HG02610 (cell line): ENCODE data around the gene SCUBE2.
"Not testable (repeated sequence)": the region's sequence is repeated elsewhere in the genome, so short reads cannot be mapped to it uniquely, and the experiment has no call there.

Source experiments
- ATAC-seq: cut with Tn5 transposase; IDR thresholded peaks from one replicate; pipeline ENCODE4 v1.9.1; 2021; ENCODE audit warnings: mild to moderate bottlenecking, moderate library complexity; ENCODE audit not compliant: unreplicated experiment

SCUBE2 gene

DNA sequence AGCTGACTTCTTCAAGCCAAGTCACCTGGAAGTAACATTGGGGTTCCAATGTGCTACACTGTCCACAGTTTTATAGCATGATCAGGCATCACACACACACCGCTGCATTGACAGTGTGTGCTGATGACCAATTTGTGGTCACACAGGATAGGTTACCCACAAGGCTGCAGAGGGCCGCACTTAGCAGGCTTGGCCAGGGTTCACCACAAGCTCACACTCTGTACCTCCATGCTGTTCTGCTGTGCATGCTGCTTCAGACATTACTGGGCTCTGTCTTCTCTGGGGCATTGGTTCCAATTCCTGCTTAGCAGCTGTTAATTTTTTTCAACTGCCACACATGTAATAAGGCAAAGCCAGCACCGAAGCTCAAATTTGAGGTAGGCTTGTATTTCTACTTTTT, 76.6 kb downstream of the SCUBE2 start:
- ATAC-seq = no peak

DNA sequence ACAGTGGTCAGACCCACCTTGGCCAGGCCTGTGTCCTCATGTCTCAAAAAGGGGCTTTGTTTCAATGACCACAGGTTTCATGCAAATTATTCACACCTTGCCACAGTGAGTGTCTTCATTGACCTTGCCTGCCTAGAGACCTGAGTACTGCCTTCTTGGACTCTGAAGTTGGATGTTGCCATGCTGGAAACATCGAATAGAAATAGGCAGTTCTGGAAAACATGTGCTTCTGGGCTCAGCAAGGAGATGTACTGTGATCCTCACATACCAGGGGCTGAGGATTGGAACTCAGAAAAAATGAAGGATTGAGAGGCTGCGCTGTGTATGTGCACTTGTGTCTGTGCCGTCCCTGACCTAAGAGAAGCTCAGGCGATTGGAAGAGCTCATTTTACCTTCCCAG, 78.0 kb downstream of the SCUBE2 start:
- ATAC-seq = no peak

GRCh38 chr11:9009538-9009937, 81.9 kb downstream of the SCUBE2 start:
- not testable (repeated sequence) for ATAC-seq

- no peak for ATAC-seq
Measured at GRCh38 chr11:9008661-9009060, 82.7 kb downstream of the SCUBE2 start.

DNA sequence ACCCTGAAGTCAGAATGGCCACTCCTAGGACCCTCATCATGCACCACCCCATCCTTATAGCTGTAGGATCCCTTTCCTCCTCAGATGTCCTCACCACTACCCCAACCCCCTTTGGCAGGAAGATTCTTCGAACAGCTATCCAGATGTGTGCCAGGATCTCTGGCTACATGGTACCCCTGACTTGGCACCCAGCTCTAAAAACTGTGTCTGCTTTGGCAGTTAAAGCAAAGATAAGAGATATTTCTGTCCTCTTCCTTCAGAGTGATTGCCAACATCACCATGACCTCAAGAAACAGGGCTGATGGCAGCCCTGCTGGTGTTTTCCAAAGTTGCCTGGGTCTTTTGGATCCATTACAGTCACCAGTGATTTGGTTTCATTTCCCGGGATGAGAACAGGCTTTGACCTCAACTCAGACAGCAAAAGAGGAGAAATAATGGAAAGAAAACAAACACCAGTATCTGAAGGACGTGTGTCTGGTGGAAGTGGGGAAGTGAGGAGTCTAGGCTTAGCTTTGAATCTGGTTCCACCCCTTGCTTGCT, 83.3 kb downstream of the SCUBE2 start:
- no peak for ATAC-seq

DNA sequence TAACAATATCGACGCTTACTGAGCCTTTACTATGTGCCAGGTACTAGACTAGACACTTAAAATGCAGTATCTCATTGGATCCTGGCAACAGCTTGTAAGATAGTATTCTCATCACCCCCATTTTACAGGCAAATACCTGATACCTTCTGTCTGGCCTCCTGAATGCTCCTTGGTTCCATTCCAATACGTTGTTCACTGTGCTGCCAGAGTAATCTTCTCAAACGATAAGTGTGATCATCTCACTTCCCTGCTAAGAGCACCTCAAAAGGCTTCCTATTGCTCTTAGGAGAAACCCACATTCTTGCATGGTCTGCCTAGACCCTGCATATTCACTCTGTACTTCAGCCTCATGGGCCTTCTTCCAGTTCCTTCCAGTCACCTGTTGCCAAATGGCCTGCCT, 86.3 kb downstream of the SCUBE2 start:
- ATAC-seq = no peak

GRCh38 chr11:9004183-9004926, 87.0 kb downstream of the SCUBE2 start:
- ATAC-seq = no peak

DNA sequence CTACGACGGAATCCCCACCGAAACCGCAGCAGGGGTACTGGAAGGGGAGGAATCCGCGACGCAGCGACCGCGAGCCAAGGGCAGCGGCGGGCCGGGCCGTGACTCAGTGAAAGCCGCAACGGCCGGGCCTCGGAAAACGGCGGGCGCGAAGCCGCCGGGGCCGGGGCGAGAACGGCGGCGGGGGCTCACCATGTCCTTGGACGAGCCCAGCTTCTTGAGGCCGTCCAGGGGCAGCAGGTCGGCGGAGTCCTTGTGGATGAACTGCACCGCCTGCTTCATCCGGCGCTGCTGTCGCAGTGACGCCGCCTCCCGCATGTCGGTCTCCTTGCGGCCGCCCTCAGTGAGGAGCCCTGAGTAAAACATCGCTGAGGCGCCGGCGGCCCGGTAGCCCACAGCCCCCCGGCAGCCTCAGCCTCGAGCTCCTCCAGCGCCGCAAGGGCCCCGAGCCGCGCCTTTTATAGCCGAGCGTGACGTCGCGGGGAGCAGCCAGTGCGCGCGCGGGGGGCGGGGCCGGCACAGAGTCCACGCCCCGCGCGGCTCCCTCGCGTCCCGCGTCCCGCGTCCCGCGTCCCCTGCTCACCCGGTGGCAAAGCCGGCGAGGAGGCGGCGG, 87.7 kb downstream of the SCUBE2 start, which contains the start of gene NRIP3:
NRIP3 (minus strand) TSS at position 429 of the 610 bp plus-strand sequence; CDS start at position 363, 66 bp downstream.
- ATAC-seq = no peak

GRCh38 chr11:9002920-9003572, 88.4 kb downstream of the SCUBE2 start:
- no peak for ATAC-seq

- ATAC-seq = no peak
Measured at GRCh38 chr11:9001736-9002135, 89.7 kb downstream of the SCUBE2 start.

- no peak for ATAC-seq
Measured at GRCh38 chr11:8998017-8998416, 93.4 kb downstream of the SCUBE2 start.

GRCh38 chr11:8997451-8997850, 93.9 kb downstream of the SCUBE2 start:
- ATAC-seq = no peak

DNA sequence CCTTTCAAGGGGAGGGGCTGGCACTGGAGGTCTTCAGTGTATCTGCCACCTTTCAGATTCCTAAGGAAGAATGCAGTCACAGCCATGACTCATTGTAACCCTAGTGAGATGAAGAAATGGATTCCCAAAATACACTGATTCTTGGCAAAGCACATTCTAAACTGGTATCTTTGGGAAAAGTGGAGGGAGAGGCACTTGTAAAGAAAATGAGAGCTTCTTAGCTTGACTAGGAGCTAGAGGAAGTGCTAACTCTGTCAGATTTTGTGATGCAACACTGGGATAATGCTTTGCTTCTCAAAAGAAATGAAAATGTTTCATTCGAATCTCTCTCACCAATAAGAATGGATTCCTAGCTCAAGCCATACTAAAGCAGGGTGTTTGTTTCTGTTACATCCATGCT, 101.9 kb downstream of the SCUBE2 start:
- ATAC-seq = no peak

DNA sequence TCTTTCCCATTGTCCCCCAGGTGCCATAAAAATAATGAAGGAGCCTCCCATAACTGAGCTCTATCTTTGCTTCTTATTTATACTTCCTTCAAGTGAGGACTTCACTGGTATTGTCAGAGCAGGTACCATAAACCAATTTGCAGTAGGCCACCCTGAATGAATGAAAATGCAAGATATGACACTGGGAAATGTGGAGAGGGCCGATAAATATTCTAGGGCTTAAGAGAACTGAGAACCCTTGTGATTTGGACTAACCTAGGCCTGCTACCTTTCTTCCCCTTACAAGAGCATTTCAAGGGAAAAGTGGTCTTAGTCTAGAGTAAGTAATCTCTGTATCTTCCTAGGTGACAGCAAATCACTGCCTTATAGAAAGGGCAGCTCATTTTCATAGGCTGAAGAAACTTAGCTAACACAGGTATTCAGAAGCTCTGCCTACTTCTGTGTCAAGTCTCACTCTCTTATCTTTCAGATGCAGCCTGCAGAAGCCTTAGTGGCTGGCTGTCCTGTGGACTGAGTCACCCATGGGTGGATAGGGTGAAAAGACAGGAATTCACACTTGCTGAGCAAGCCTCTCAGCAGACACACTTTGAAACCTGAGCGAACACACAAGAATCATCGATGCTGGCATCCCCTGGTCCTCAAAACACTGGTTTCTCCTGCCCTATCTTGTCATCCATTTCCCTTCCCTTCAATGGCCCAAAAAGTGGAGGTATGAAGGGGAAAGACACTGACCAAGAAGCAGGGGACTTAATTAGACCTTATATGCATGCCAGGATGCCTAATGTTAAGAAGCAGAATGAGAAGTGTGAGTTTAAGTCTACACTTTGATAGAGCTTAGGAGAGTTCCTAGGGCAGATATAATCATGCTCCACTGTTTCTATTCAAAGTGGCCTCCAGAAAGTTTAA, 102.8 kb downstream of the SCUBE2 start:
- no peak for ATAC-seq

- ATAC-seq = no peak
Measured at GRCh38 chr11:8987446-8987845, 104.0 kb downstream of the SCUBE2 start.

DNA sequence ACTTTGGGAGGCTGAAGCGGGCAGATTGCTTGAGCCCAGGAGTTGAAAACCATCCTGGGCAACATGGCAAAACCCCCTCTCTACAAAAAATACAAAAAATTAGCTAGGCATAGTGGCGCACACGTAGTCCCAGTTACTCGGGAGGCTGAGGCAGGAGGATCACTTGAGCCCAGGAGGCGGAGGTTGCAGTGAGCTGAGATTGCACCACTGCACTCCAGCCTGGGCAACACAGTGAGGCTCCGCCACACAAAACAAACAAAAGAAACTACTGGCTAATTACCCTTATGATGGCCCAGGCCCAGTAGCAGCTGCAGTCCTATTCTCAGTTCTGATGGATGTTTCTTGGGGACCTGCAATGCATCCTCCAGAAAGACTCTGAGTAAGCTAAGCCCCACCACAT, 104.6 kb downstream of the SCUBE2 start:
- not testable (repeated sequence) for ATAC-seq

DNA sequence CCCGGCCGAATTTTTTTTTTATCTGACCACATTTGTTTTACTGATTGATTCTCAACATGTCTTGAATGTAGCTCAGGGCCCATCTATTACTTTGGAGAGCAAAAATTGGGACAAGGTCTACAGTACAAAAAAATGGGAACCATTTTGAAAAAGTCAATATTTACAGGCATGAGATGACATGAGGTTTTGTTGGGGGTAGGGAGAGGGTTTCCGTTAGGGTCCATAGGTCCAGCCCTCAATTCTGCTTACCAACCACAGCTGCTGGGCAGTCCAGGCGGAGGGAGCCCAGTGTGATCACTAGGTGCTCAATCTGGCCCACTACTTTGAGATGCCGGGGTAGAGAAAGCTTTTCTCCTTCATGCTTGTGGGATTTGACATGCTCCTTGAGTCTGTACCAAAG, 105.9 kb downstream of the SCUBE2 start:
- ATAC-seq = no peak

- ATAC-seq = no peak
Measured at GRCh38 chr11:8983552-8983951, 107.8 kb downstream of the SCUBE2 start.

DNA sequence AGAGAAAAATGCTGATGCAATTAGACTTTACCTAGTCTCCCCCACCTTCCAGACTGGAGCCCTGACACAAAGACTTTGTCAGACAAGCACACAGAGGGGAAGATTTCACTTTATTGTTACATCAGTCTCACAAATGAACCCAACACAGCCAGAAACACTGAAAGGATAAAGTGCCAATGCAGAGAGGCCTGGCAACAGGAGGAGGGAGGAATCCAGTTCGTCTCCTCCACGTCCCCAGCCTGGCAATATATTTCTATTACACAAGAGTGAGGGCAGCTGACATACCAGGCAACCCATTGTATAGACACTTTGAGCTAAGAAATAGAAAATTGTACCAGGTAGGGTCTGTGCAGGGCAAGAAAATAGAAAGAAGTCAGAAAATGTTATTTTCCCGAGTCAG, 110.9 kb downstream of the SCUBE2 start:
- ATAC-seq = no peak

- not testable (repeated sequence) for ATAC-seq
Measured at GRCh38 chr11:8979365-8979764, 112.0 kb downstream of the SCUBE2 start.

DNA sequence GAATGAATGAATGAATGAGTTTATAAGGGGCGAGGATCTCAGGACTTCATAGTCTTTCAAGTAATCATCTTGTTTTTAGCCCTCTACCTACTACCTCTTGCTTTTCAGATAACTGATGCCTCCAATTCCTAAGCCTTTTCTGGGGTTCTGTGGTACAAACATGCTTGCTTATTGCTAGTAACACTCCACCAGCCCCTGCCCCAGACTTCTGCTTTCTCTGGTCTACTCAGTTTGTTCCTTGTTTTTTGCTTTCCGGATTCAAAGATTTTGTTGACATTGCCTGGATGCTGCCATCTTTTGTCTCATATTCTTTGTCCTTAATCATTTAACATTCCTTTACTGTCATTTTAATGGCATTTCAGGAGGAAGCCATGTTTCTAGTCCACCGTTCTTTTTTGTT, 118.3 kb downstream of the SCUBE2 start:
- ATAC-seq = no peak
